ENCODE results near the gene LASP1.
A peak's percentile ranks its signal among the peaks of the same experiment; 100 is the strongest.

The LASP1 gene

GRCh38 chr17:38889745-38890409 lies 20.0 kb downstream of the LASP1 start:
- H3K36me3 ChIP-seq (ENCODE audit: insufficient read depth, low read length), result peaks cover 41% of the 10 kb centered on the region; the same call in 1 of the 2 replicates
- H3K4me1 ChIP-seq (ENCODE audit: insufficient read depth, low read length, severe bottlenecking), result peaks cover 71% of the 10 kb centered on the region
- no peak overlapping the region for H2AFZ ChIP-seq (ENCODE audit: low read length)
- no peaks in the 10 kb centered on the region for H4K20me1 ChIP-seq (ENCODE audit: insufficient read depth, low read length)
- no peak overlapping the region for H3K9ac ChIP-seq (ENCODE audit: low read length)
- H3K9me3 ChIP-seq (ENCODE audit: low read length), result no peaks in the 10 kb centered on the region
- peak overlapping the region; percentile 92 for H3K27ac ChIP-seq (ENCODE audit: low read depth, low read length, poor library complexity, severe bottlenecking)
- no peak for TF ChIP-seq CTCF (IDR thresholded peaks at IDR 0.05; ENCODE audit: low read length)
- no peaks in the 10 kb centered on the region for H3K27me3 ChIP-seq (ENCODE audit: insufficient read depth, low read length)
- H3K4me3 ChIP-seq (ENCODE audit: low read depth, low read length, poor library complexity, severe bottlenecking), result no peak overlapping the region
- H3K79me2 ChIP-seq (ENCODE audit: insufficient read depth, low read length), result no peaks in the 10 kb centered on the region
- H3K9me2 ChIP-seq (ENCODE audit: low read depth, low read length), result no peaks in the 10 kb centered on the region
- H3F3A ChIP-seq (ENCODE audit: insufficient read depth, low read length), result no peaks in the 10 kb centered on the region
- no peak overlapping the region for H3K4me2 ChIP-seq (ENCODE audit: low read length)

- H4K20me1 ChIP-seq (ENCODE audit: insufficient read depth, low read length), result no peaks in the 10 kb centered on the region
- no peaks in the 10 kb centered on the region for H3K79me2 ChIP-seq (ENCODE audit: insufficient read depth, low read length)
- no peak overlapping the region for H2AFZ ChIP-seq (ENCODE audit: low read length)
- no peaks in the 10 kb centered on the region for H3K9me2 ChIP-seq (ENCODE audit: low read depth, low read length)
- peaks cover 41% of the 10 kb centered on the region; the same call in 1 of the 2 replicates for H3K36me3 ChIP-seq (ENCODE audit: insufficient read depth, low read length)
- peak overlapping the region; percentile 92 for H3K27ac ChIP-seq (ENCODE audit: low read depth, low read length, poor library complexity, severe bottlenecking)
- H3K27me3 ChIP-seq (ENCODE audit: insufficient read depth, low read length), result no peaks in the 10 kb centered on the region
- H3K4me3 ChIP-seq (ENCODE audit: low read depth, low read length, poor library complexity, severe bottlenecking), result no peak overlapping the region
- no peak overlapping the region; the same call in 1 of the 2 replicates for H3K9ac ChIP-seq (ENCODE audit: low read length)
- H3K4me1 ChIP-seq (ENCODE audit: insufficient read depth, low read length, severe bottlenecking), result peaks cover 66% of the 10 kb centered on the region
- TF ChIP-seq CTCF (IDR thresholded peaks at IDR 0.05; ENCODE audit: low read length), result no peak
- TF ChIP-seq EZH2 (IDR thresholded peaks at IDR 0.05; ENCODE audit: borderline replicate concordance, low read length), result no peak
- H3K4me2 ChIP-seq (ENCODE audit: low read length), result no peak overlapping the region; the same call in 1 of the 2 replicates
- H3F3A ChIP-seq (ENCODE audit: insufficient read depth, low read length), result no peaks in the 10 kb centered on the region
- no peaks in the 10 kb centered on the region for H3K9me3 ChIP-seq (ENCODE audit: low read length)
Observed at GRCh38 chr17:38890410-38890746, 20.5 kb downstream of the LASP1 start.

GRCh38 chr17:38891441-38891840 lies 21.6 kb downstream of the LASP1 start:
- peak overlapping the region; percentile 36; the same call in 1 of the 2 replicates for H3K9ac ChIP-seq (ENCODE audit: low read length)
- no peaks in the 10 kb centered on the region for H4K20me1 ChIP-seq (ENCODE audit: insufficient read depth, low read length)
- H3K4me3 ChIP-seq (ENCODE audit: low read depth, low read length, poor library complexity, severe bottlenecking), result no peak overlapping the region
- no peaks in the 10 kb centered on the region for H3K9me2 ChIP-seq (ENCODE audit: low read depth, low read length)
- no peaks in the 10 kb centered on the region for H3F3A ChIP-seq (ENCODE audit: insufficient read depth, low read length)
- H3K4me1 ChIP-seq (ENCODE audit: insufficient read depth, low read length, severe bottlenecking), result peaks cover 56% of the 10 kb centered on the region
- TF ChIP-seq CTCF (IDR thresholded peaks at IDR 0.05; ENCODE audit: low read length) (no peak), EZH2 (IDR thresholded peaks at IDR 0.05; ENCODE audit: borderline replicate concordance, low read length) (no peak)
- peak overlapping the region; percentile 92 for H3K27ac ChIP-seq (ENCODE audit: low read depth, low read length, poor library complexity, severe bottlenecking)
- no peak overlapping the region for H2AFZ ChIP-seq (ENCODE audit: low read length)
- H3K27me3 ChIP-seq (ENCODE audit: insufficient read depth, low read length), result no peaks in the 10 kb centered on the region
- H3K4me2 ChIP-seq (ENCODE audit: low read length), result peak overlapping the region; percentile 21; the same call in 1 of the 2 replicates
- no peaks in the 10 kb centered on the region for H3K79me2 ChIP-seq (ENCODE audit: insufficient read depth, low read length)
- peaks cover 51% of the 10 kb centered on the region; the same call in 1 of the 2 replicates for H3K36me3 ChIP-seq (ENCODE audit: insufficient read depth, low read length)
- no peaks in the 10 kb centered on the region for H3K9me3 ChIP-seq (ENCODE audit: low read length)
